Measurements from ENCODE around the gene ZBTB46.

ZBTB46 gene

GRCh38 chr20:63703471-63703975 is 127.5 kb downstream of the ZBTB46 start:
- DNase-seq = no peak

GRCh38 chr20:63702751-63703470 is 128.2 kb downstream of the ZBTB46 start:
- no peak for DNase-seq

GRCh38 chr20:63702036-63702665 is 128.9 kb downstream of the ZBTB46 start:
- DNase-seq = no peak

- DNase-seq = peak; percentile 21
Observed at GRCh38 chr20:63701329-63702035, 129.6 kb downstream of the ZBTB46 start.

- no peak for DNase-seq
Observed at GRCh38 chr20:63701051-63701328, 130.1 kb downstream of the ZBTB46 start.

- DNase-seq = peak; percentile 26
Observed at GRCh38 chr20:63700199-63701050, 130.6 kb downstream of the ZBTB46 start.

GRCh38 chr20:63699466-63700198 is 131.4 kb downstream of the ZBTB46 start:
- peak; percentile 35 for DNase-seq

- DNase-seq = peak; percentile 66
Observed at GRCh38 chr20:63698739-63699465, 132.2 kb downstream of the ZBTB46 start.

GRCh38 chr20:63697868-63698545 is 133.1 kb downstream of the ZBTB46 start:
- DNase-seq = peak; percentile 19

- DNase-seq = peak; percentile 40
Observed at GRCh38 chr20:63697357-63697867, 133.7 kb downstream of the ZBTB46 start.

- no peak for DNase-seq
Observed at GRCh38 chr20:63696628-63697356, 134.3 kb downstream of the ZBTB46 start, which contains the start of gene TNFRSF6B. Gene TNFRSF6B (plus strand): TSS chr20:63696652. CDS start chr20:63696768, 116 bp downstream.

- no peak for DNase-seq
Observed at GRCh38 chr20:63696306-63696627, 134.8 kb downstream of the ZBTB46 start.

- DNase-seq = peak; percentile 39
Observed at GRCh38 chr20:63695424-63696305, 135.4 kb downstream of the ZBTB46 start.

GRCh38 chr20:63694584-63695423 is 136.3 kb downstream of the ZBTB46 start:
- DNase-seq = peak; percentile 26

GRCh38 chr20:63693733-63694583 is 137.1 kb downstream of the ZBTB46 start:
- peak; percentile 39 for DNase-seq

Measured in femur (tissue), 1 donor.